Stomach (tissue), 9 donors: ENCODE measurements around the gene FAM168B. TPM values are rescaled to one million over a fixed set of nuclear protein-coding genes. Genes with fewer than 3 reads are reported as not detected.
A peak's percentile ranks its signal among the peaks of the same experiment; 100 is the strongest.

Source experiments
- DNase-seq, 2 donors: peaks; one replicate each; pipeline versions ENCODE4 v3.0.0 to v3.0.0-alpha.2; 2013 to 2019
- H3K27ac ChIP-seq, 5 donors: fragments of 200-600 bp in 4 of 5; sonication (generic) in 4 of 5; one replicate each; pipeline ENCODE4 v1.5.1; 2013 to 2019; ENCODE audit warnings: mild to moderate bottlenecking in 1 of 5, moderate library complexity in 1 of 5
- H3K27me3 ChIP-seq, 3 donors: fragments of 200-600 bp; sonication (generic); one replicate each; pipeline ENCODE4 v1.5.1; 2017 to 2019; ENCODE audit warnings: mixed run types in 1 of 3
- H3K36me3 ChIP-seq, 4 donors: fragments of 200-600 bp; sonication (generic); 1 replicate in 3 of 4; 2 replicates in 1 of 4; pipeline ENCODE4 v1.5.1; 2016 to 2019
- H3K4me1 ChIP-seq, 4 donors: fragments of 200-600 bp; sonication (generic); one replicate each; pipeline ENCODE4 v1.5.1; 2016 to 2019
- H3K4me3 ChIP-seq, 4 donors: fragments of 200-600 bp; sonication (generic) in 3 of 4; one replicate each; pipeline ENCODE4 v1.5.1; 2016 to 2019; ENCODE audit warnings: mild to moderate bottlenecking in 1 of 4
- H3K9me3 ChIP-seq, 4 donors: fragments of 200-600 bp; sonication (generic); one replicate each; pipeline ENCODE4 v1.5.1; 2016 to 2019
- CTCF ChIP-seq, 7 experiments: fragments of 450-650 bp in 4 of 7; fragments of 200-600 bp in 3 of 7; sonication (generic) in 3 of 7; IDR thresholded peaks; one replicate each; pipeline ENCODE4 v1.5.1; 2016 to 2019; ENCODE audit warnings: antibody characterized with exemption in 7 of 7, control low read depth in 2 of 7, mild to moderate bottlenecking in 1 of 7
- EP300 ChIP-seq: sonication (generic); formaldehyde crosslinking; IDR thresholded peaks from one replicate; pipeline ENCODE4 v1.6.1; 2017; ENCODE audit warnings: antibody characterized with exemption
- POLR2A ChIP-seq, 4 donors: fragments of 450-650 bp; IDR thresholded peaks; one replicate each; pipeline ENCODE4 v1.6.1; 2016; ENCODE audit warnings: antibody characterized with exemption in 4 of 4, control low read depth in 2 of 4, mild to moderate bottlenecking in 1 of 4, moderate library complexity in 1 of 4
- POLR2AphosphoS5 ChIP-seq, 3 donors: sonication (generic); formaldehyde crosslinking; IDR thresholded peaks; one replicate each; pipeline ENCODE4 v1.6.1; 2016; ENCODE audit warnings: antibody characterized with exemption in 3 of 3
- WGBS, 5 donors: extraction: QIAGEN DNeasy Blood & Tissue Kit in 3 of 5; methylation state at CpG; one replicate each; pipeline versions ENCODE4 v1.1.5 to v1.1.7; 2013 to 2018; 5-methylcytosine and 5-hydroxymethylcytosine counted together
- intact Hi-C: fragments of 100-400 bp; cut with DNase I; formaldehyde crosslinking; loops from one replicate; pipeline ENCODE4 v1.15.1; 2023; ENCODE audit warnings: low total_unique reads
- polyA plus RNA-seq, 3 donors: library from polyadenylated mRNA; stranded (reverse); fragments of 200-250 nt; gene quantifications; one replicate each; pipeline ENCODE4 v1.2.3, GENCODE V29; 2013
- total RNA-seq, 5 donors: library from RNA; depleted of rRNA; stranded (reverse); fragments of >200 nt; gene quantifications; one replicate each; pipeline versions ENCODE4 v1.1.0 to v1.2.3, GENCODE V29; 2014 to 2016
- donor health status: healthy with polysubstance abuse.
- donor health status: Bipolar disorder and iron deficiency.
- donor health status: healthy.

FAM168B gene
- total and polyA plus RNA-seq, 8 donors, result 8.2 to 103 (median 42.7) TPM

GRCh38 chr2:131036269-131036668 lies 57.0 kb downstream of the FAM168B start:
- WGBS, 5 donors, result 51 to 65% (median 56%) methylated on average over 5 to 6 of the region's 6 CpGs
- peak in 1 of 2 donors; percentile 6 for DNase-seq

GRCh38 chr2:131035826-131036231 lies 57.4 kb downstream of the FAM168B start:
- H3K9me3 ChIP-seq, result no peaks in the 10 kb centered on the region
- TF ChIP-seq CTCF (IDR thresholded peaks at IDR 0.05) (no peak), EP300 (no peak), POLR2AphosphoS5 (IDR thresholded peaks at IDR 0.05) (no peak), POLR2A (IDR thresholded peaks at IDR 0.05) (no peak)
- intact Hi-C loops, result no loop called here
- peaks cover 19 to 35% (median 26%) of the 10 kb centered on the region in 4 donors for H3K4me1 ChIP-seq
- H3K4me3 ChIP-seq, result peak overlapping the region; percentile 42 to 54 (median 50)
- 55 to 67% (median 65%) methylated on average over 2 to 10 of the region's 10 CpGs for WGBS, 5 donors
- no peaks in the 10 kb centered on the region for H3K36me3 ChIP-seq
- peak in 1 of 2 donors; percentile 14 for DNase-seq
- peaks cover 0 to 74% (median 19%) of the 10 kb centered on the region in 3 donors for H3K27me3 ChIP-seq
- H3K27ac ChIP-seq, result peak overlapping the region in 1 of 5 donors; percentile 66

More at GRCh38 chr2:131036269-131036668, 57.0 kb downstream of the FAM168B start:
- H3K27me3 ChIP-seq, result peaks cover 0 to 79% (median 19%) of the 10 kb centered on the region in 3 donors
- peaks cover 19 to 39% (median 28%) of the 10 kb centered on the region in 4 donors for H3K4me1 ChIP-seq
- H3K4me3 ChIP-seq, result no peak overlapping the region
- H3K27ac ChIP-seq, result peak overlapping the region in 1 of 5 donors; percentile 66
- peaks cover 0 to 2% (median 0%) of the 10 kb centered on the region in 4 donors for H3K36me3 ChIP-seq
- no peaks in the 10 kb centered on the region for H3K9me3 ChIP-seq
- TF ChIP-seq CTCF (IDR thresholded peaks at IDR 0.05) (no peak), EP300 (no peak), POLR2A (IDR thresholded peaks at IDR 0.05) (no peak), POLR2AphosphoS5 (IDR thresholded peaks at IDR 0.05) (no peak)
- intact Hi-C loops, result no loop called here

GRCh38 chr2:131035112-131035825 lies 58.0 kb downstream of the FAM168B start:
- Histone ChIP-seq H3K4me3 (peak overlapping the region; percentile 42 to 54 (median 50)), H3K9me3 (no peaks in the 10 kb centered on the region), H3K27me3 (peaks cover 0 to 69% (median 19%) of the 10 kb centered on the region in 3 donors), H3K27ac (peak overlapping the region in 1 of 5 donors; percentile 66), H3K36me3 (no peaks in the 10 kb centered on the region), H3K4me1 (peaks cover 16 to 29% (median 22%) of the 10 kb centered on the region in 4 donors)
- peak; percentile 10 to 53 for DNase-seq
- no peak for TF ChIP-seq POLR2AphosphoS5 (IDR thresholded peaks at IDR 0.05)
- no peak for TF ChIP-seq POLR2A (IDR thresholded peaks at IDR 0.05)
- no peak for TF ChIP-seq EP300
- TF ChIP-seq CTCF (IDR thresholded peaks at IDR 0.05), result no peak
- intact Hi-C loops, result no loop called here
- WGBS, 5 donors, result 10 to 14% (median 12%) methylated on average over 38 to 65 of the region's 65 CpGs; no CpG with 5 or more reads in 1 of the 5 donors

- Histone ChIP-seq H3K9me3 (no peaks in the 10 kb centered on the region), H3K4me3 (peak overlapping the region; percentile 42 to 54 (median 50)), H3K4me1 (peaks cover 11 to 22% (median 16%) of the 10 kb centered on the region in 4 donors), H3K27ac (peak overlapping the region in 1 of 5 donors; percentile 34), H3K27me3 (peaks cover 0 to 60% (median 19%) of the 10 kb centered on the region in 3 donors), H3K36me3 (no peaks in the 10 kb centered on the region)
- no peak for TF ChIP-seq EP300
- TF ChIP-seq POLR2AphosphoS5 (IDR thresholded peaks at IDR 0.05), result no peak
- intact Hi-C loops, result no loop called here
- DNase-seq, result peak; percentile 23 to 81
- 2 to 15% (median 4%) methylated on average over 9 to 61 of the region's 61 CpGs for WGBS, 5 donors
These were observed 58.9 kb downstream of the FAM168B start for GRCh38 chr2:131034122-131035051.
